ENCODE results near the gene RAB3IP.

Gene RAB3IP, protein sequence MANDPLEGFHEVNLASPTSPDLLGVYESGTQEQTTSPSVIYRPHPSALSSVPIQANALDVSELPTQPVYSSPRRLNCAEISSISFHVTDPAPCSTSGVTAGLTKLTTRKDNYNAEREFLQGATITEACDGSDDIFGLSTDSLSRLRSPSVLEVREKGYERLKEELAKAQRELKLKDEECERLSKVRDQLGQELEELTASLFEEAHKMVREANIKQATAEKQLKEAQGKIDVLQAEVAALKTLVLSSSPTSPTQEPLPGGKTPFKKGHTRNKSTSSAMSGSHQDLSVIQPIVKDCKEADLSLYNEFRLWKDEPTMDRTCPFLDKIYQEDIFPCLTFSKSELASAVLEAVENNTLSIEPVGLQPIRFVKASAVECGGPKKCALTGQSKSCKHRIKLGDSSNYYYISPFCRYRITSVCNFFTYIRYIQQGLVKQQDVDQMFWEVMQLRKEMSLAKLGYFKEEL

DNA sequence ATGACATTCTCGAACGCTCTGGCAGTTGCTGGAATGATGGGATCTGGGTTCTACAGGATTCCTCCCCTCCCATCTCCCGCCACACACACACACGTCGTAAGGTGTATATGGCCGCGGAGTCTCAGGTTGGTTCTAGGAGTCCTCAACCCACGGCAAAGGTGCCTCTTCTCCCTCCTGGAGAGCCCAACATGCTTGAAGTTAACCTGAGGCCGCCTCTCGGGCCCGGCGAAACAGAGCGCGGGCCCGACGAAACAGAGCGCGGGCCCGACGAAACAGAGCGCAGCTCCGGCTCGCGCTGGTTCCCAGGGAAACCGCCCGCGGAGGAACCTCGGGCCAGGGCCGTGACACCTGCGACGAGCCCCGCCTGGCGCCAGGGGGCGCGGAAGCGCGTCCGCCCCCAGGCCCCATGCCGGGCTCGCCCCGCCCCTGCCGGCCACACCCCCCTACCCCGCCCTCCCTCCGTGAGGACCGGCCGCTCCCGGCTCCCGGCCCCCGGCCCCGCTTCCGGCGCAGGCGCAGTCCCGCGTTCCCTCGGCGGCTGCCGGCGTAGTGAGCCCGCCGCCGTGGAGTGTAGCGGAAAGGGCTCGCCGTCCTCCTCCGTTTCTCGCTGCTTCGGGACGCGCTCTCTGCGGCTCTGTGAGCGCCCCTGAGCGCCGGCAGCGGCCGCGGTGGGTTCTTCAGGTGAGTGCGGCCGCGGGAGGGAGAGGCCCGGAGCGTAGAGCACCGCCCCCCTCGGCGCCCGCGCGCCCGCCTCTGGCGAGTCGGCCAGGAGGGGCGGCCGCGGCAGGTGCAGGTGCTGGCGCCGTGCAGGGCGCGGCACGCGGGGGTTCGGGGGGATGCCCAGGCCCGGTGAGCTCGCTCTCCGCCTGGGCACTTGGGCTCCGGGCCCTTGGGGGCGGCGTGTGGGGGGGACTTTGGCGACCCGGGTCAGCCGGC lies at the start of gene RAB3IP:
TSS of gene RAB3IP (plus strand) at position 510 of the 936 bp plus-strand sequence. CDS start 16,549 bp downstream, outside the sequence.
- DNase-seq = peak; percentile 80 to 85

- DNase-seq = no peak
Measured at GRCh38 chr12:69689638-69690037, 49.0 kb upstream of the RAB3IP start.

GRCh38 chr12:69694123-69694522 lies 44.5 kb upstream of the RAB3IP start:
- DNase-seq = no peak

DNA sequence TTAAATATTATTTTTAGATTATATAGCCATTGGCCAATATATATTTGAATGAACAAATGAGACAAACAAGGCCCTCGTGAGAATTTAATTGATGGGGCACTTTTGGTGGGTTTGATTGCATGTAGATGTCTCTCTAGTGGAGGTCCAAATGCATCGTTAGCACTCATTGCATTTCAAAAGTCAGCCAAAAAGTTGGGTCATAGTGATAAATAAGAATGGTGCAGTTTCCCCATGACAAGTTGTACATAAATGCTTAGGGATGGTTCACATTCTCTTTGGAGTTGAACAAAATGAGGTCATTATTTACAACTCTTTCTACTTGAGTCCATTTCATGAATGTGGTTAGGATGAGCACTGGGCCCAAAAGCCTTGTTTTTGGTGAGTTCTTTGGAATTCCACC lies 40.6 kb upstream of the RAB3IP start:
- DNase-seq = peak in 1 of 2 experiments; percentile 2

DNA sequence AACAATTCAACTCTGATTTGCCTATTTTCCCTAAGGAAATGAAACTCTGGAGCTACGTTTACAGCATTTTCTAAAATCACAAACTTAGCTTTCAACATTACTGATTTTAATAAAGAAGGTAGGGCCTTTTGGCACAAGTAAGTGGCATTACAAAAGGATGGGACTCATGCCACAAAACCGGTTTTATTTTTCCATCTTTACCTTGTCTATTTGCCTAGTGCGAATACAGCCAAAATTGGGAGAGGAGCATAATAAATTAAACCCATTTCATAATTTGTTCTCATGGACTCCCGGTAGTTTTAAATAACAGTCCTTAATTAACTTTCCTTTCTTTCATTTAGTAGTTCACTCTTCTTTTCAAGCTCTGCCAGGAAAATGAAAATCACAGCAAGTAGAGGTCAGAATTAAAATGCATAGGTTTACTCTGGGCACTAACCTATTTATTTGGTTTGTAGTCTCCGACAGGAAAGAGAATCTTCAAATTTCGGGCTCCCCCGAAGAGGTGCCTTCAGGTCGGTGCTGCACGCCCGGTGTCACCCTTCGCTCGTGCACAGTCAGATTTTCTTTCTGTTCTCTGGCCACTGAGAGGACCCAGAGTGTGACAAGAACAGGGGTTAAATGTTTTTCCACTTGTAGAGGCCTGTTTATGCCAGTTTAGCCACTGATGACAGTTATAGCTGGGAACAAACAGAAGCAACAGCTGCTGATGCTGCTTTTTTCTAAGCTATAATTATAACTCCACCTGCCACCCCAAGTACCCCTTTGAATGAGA lies 39.7 kb upstream of the RAB3IP start, which contains the start of gene BEST3:
TSS of gene BEST3 (minus strand) at position 535 of the 772 bp plus-strand sequence. CDS start 1,505 bp downstream, outside the sequence.
- peak; percentile 86 to 87 for DNase-seq

DNA sequence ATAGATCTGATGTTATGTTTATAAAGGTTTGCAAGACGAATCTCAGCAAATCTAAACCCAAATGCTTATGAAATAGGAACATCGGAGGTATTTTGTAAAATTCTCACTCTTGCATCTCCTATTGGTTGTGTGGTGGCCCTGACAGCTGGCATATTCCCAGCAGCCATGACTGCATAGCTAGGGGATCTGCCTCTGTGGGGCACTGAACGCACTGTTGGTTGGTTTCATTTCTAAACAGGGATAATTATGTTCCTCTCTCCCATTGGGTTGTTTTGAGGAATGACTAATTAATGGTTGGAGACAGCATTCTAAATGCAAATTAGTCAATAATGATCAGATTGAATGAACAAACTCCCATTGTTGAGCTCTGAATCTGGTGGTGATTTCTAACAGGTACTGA lies 36.8 kb upstream of the RAB3IP start:
- DNase-seq = peak in 1 of 2 experiments; percentile 7

DNA sequence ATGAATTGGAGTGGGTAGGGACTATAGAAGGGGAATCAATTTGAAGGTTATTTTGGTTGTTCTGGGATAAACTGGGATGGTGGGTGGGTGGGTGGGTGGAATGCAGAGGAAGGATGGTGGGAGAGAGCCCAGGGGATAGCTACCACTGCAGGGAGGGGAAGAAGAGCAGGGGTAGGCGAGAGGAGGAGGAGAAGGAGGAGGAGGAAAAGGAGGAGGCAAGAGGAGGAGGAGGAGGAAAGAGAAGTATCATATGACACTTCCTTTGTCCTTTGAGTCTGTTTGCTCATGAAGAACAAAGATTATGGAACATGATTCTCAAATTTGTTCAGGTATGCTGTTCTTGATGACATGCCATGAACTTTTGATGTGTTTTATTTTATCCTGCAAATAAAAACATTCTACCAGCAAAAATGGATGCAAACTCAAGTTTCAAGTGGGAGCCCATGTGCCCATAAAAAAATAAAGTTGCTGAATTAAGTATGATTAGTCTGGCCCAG lies 35.5 kb upstream of the RAB3IP start:
- no peak for DNase-seq

DNA sequence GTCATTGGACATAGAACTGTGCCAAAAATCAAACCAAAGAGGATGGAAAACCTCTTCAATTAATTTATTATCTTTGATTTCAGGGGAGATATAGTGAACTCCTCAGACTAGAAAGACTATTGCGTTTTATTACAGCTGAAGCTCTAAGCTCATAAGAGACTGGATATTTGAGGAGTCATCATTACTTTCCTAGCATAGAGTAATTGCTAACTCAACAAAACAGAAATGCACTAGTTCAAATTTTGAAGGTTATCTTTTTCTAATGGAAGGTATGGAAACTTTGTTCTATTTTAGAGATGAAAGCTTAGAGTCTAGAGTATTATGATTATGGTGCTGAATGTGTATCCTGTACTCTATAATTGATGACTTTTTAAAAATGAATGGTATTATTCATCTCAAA lies 34.3 kb upstream of the RAB3IP start:
- DNase-seq = no peak

GRCh38 chr12:69708649-69709048 lies 30.0 kb upstream of the RAB3IP start:
- DNase-seq = no peak

- no peak for DNase-seq
Measured at GRCh38 chr12:69712826-69713225, 25.8 kb upstream of the RAB3IP start.

GRCh38 chr12:69714542-69714941 lies 24.1 kb upstream of the RAB3IP start:
- no peak for DNase-seq

DNA sequence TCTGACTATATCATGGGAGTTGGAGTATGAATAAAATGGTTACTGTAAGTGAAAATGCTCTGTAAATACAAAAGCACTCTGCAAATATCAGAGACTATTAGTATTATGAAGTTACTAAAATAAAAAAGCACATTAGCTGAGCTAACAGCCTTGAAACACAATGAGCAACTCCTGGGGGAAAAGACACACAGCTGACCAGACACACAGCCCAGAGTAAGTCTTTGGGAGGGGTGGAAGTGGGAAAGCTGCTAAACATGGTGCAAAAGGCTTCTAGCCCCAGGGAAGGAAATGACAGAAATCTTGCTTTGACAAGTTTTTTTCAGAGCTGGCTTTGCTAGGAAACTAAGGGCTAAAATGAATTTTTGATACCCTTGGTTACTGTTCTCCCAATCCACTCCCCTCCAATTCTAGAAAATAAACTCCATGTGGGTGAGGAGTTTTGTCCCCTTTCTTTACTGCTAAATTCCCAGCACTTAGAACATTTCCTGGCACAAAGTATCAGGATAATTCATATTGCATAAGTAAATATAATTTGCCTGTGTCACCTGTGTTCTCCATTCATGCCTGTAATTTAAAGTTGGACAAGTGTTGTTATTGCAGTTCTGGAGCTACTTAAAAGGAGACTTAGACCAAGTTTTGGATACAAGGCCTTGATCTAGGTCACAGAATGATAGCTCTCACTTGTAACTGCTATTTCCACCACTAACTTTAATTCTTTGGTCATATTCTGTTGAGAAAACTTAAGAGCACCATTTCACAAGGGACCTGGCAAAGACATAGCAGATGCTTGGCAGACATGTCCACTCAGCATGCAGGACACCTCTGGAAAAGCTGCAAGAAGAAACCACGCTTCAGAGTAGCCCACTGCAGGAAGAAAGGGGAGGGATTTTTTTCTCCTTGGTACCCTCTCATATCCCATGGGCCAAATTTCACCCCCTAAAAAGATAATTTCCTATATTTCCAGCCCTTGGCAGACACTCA lies 19.0 kb upstream of the RAB3IP start:
- DNase-seq = no peak

- no peak for DNase-seq
Measured at GRCh38 chr12:69720750-69721149, 17.9 kb upstream of the RAB3IP start.

DNA sequence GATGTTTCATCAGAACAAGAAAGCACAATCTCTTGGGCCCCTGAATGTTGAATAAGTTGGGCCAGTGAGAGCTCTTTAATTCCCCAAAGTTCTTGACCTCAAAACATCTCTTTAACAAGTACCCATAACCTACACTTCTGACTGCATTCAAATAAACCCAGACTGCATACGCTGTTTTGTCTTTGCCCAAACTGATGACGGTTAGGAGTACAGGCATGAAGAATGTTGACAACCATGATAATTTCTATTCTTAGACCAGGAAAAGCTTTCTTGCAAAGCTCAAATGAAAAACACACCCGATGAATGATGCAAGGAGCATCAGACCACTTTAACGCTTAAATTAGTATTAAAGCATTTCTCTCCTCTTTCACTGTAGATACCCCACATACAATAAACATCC lies 11.7 kb upstream of the RAB3IP start:
- DNase-seq = no peak

DNA sequence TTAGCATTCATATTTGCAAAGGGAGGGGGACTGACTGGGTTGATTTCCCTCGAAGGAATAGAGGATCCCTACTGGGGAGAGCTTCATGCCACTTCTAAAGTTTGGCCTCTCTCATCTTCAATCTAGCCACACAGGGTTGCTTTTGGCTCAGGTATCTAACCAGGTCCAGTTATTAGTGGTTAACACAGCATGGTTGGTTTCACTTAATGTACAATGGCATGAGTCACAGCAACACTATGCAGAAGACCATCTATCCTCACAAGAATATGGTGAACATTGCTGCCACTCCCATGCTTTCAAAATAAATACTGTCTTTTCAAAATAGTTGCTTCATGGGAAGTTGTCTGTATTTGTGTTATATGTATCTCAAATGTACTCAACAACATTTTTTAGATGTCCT lies 6.6 kb upstream of the RAB3IP start:
- no peak for DNase-seq

GRCh38 chr12:69733638-69734037 lies 5.0 kb upstream of the RAB3IP start:
- no peak for DNase-seq

- DNase-seq = peak; percentile 7 to 61
Measured at GRCh38 chr12:69739287-69740191, 879 bp downstream of the RAB3IP start.

GRCh38 chr12:69744109-69744508 lies 5.4 kb downstream of the RAB3IP start:
- DNase-seq = no peak

- DNase-seq = no peak
Measured at GRCh38 chr12:69751476-69751875, 12.8 kb downstream of the RAB3IP start.

DNA sequence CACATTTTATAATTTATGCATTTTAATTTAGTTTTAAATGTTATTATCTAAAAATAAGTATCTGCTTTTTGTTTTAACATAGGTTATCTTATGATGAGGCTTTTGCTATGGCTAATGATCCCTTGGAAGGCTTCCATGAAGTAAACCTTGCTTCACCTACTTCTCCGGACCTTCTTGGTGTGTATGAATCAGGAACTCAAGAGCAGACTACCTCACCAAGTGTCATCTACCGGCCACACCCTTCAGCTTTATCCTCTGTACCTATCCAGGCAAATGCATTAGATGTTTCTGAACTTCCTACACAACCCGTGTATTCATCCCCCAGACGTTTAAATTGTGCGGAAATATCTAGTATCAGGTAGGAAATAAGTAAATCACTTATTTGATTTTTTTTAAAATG lies 16.6 kb downstream of the RAB3IP start:
- no peak for DNase-seq

Measured in SHP77 (cell line).